ENCODE results near the gene STON2.

The STON2 gene

DNA sequence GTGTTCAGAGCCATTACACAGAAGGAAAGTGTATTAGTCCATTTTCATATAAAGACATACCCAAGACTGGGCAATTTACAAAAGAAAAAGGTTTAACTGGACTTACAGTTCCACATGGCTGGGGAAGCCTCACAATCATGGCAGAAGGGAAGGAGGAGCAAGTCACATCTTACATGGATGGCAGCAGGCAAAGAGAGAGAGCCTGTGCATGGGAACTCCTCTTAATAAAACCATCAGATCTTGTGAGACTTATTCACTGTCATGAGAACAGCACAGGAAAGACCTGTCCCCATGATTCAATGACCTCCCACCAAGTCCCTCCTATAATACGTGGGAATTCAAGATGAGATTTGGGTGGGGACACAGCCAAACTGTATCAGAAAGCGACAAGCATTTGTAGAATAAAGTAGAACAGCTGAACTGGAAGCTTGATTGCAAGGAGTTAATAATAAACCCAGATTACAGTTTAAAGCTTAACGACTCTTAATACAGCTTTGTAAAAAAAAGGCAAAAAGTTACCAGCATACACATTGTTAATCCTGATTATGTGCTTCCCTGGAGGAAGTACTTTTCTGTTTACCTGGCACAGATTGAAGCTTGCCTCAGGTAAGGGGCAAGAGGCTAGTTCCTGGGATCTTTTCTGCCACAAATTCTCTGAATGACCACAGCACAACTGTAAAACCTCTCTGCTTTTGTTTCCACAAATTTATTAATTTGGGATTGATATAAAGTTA, 18.1 kb upstream of the STON2 start:
- DNase-seq (ENCODE audit: low spot score), result no peak

DNA sequence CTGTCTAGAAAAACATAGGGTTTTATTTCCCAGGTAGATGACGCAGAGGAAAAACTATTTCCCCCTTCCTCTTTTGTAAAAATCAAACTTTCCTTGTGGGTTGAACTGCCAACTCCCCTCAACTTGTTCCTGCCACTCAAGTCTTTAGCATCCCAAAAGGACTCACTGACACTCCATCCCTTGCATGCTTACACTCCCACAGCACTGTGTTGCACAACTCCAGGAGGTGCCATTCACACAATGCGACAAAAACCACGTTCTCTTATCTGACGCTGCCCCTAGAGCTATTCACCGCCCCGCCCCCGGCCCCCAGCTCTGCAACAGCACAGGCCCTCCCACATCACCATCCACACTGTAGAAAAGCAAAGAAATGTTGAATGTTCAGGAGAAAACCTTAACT, 16.9 kb upstream of the STON2 start:
- no peak for DNase-seq (ENCODE audit: low spot score)

DNA sequence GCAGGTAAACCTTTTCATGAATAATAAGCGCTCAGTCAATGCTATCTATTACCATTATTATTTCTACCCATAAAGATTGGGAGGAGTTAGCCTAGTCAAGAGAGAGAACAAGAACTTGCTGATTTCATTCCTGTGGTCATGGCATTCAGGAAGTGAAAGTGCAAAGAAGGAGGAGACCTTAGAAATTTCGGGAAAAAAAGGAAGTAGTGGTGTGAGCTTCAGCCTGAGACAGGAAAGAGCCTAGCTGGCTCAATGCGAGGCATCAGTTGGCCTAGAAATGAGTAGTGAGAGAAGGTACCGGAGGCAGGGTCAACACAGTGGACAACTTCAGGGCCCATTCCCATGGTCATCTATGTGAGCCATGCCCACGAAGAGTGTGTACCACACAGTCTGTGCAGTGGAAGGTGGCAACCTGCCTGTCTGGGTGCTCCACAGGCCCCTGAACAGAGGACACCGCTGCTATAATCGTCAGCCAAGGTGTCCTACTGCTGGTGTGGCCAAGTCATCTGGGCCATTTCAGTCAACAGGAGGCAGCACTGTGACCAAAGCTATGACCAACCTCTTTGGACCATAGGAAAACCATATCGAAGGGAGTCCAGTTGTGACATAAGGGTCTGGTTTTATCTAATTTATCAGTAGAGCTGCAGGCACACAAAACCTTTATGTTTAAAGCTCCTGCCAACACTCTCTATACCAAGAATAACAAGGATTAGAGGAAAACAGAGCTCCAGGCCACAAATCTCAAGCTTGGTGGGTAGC, 16.2 kb upstream of the STON2 start:
- DNase-seq (ENCODE audit: low spot score), result no peak

DNA sequence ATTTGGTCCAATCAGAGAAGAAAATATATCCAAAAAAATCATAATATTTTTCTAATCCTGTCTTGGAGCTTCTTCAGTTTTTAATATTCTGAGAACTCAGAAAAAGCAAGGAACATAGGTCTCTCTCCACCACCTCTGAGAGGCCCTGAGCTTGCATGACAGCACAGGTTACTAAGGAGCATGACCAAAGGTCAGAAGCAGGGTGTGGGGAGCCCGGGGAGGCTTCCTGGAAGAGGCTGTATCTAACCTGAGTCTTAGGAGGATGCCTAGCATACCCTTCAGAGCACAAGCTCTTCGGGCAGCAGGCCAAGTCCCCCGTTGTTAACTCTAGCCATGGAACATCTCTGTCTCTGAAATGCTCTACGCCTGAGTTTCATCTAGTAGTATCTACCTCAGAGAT, 15.7 kb upstream of the STON2 start:
- no peak for DNase-seq (ENCODE audit: low spot score)

DNA sequence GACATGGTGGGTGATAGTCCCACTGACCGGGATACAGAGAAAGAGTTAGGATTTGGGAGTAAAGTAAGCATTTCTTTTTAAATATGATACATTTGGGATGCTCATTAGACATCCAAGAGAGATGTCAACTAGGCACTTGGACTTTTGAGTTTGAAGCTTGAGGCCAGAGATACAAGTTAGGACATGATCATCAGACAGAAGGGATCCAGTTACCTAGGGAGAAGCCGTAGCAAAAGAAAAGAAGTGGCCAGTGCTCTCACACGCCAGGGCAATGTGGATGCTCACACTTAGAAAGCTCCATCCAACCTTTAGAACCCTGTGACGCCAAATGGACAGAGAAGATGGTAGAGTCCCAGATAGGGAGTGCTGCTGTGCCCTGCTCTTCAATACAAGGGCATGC, 14.0 kb upstream of the STON2 start:
- no peak for DNase-seq (ENCODE audit: low spot score)

DNA sequence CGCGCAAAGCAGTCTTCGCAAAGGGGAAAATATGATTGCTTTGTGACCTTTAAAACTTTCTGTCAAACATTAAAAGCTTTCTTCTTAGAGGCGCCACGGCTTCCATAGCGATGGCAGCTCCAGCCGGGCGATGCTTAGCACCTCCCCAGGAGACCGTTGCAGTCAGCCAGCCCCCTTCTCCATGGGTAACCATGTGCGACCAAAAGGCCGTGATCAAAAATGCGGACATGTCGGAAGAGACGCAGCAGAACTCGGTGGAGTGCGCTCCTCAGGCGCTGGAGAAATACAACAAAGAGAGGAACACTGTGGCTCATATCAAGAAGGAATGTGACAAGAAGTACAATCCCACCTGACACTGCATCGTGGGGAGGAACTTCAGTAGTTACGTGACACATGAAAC, 12.7 kb upstream of the STON2 start:
- no peak for DNase-seq (ENCODE audit: low spot score)

DNA sequence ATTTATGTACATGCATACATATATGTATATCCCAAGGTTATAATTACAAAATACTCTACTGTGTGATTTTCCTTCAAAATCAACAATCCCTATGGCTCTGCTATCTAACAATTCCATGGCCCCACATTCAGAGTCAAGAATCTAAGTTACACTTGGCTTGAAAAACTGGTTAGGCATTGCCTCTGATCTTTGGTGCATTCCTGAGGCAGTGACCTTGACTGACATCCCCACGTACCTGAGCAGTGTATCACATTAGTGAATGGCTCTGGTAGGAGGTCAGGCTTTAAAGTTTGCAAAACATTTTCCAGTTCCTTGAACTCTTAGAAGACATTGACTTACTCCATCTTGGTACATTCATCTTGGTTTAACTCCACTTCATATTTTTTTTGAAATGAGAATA, 8.5 kb upstream of the STON2 start:
- no peak for DNase-seq (ENCODE audit: low spot score)

DNA sequence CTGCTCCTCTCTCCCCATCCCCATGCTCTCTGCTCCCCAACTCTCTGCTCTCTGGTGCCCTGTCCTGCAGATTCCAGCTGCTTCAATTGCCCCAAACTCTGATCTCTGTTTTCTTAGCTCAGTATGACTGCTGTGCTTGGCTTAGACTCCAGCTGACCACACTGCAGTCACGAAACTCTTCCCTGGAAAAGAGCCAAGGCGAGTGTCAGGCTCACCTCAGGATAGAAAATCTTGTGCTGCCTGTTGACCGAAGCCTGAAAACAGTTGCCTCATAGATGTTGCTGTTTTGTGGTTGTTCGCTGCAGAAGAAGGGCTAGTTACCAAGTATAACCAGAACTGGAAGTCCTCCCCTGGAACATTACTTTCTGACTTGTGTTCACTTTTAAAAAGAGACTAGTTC, 6.7 kb upstream of the STON2 start:
- no peak for DNase-seq (ENCODE audit: low spot score)

DNA sequence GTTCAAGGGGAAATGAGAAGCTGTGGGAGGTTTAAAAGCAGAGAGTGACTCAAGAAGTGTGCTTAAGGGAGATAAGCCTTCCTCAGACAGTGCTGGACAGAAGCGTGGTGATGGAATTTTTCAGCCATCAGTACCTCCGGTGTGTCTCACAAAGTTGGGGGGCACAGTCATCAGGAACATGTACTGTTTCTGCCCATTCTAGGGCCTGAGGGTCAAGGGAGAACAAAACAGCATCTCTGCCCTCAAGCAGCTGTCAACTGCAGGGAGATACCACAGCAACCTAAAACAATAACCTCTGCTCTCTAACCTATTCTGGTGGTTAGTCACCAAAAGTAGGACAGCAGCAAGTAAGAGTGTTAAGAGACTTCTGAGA, 2.0 kb upstream of the STON2 start:
- DNase-seq (ENCODE audit: low spot score), result no peak

DNA sequence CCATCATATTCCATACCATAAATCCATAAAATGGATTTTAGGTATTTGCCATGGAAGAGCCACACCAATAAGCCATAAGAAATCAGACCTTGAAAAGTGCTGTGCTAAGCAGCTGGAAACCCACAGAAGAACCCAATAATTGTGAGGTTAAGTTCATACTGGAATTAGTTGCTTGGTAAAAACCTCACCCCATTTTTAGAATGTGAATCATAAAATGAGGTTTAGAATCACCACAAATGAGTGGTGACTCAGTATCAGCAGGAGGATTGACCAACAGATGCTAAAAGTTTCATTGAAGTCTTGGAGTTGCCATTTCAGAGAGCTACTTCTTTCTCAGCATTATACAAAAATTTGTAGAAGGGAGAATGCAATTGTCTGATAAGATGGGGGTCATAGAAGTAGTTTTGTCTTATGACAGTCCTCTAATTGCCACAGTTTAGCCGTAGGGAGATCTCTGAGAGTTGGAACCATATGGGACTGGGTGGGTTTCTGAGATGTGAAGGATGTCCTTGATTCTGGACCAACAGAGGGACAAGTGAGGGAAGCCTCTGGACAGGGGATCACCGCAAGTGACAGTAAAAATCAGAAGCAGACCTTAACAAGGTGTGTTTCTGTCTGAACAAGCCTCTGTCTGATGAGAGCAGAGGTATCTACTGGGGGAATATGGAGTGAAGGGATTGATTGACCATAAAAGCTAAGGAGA, 1.4 kb upstream of the STON2 start:
- no peak for DNase-seq (ENCODE audit: low spot score)

DNA sequence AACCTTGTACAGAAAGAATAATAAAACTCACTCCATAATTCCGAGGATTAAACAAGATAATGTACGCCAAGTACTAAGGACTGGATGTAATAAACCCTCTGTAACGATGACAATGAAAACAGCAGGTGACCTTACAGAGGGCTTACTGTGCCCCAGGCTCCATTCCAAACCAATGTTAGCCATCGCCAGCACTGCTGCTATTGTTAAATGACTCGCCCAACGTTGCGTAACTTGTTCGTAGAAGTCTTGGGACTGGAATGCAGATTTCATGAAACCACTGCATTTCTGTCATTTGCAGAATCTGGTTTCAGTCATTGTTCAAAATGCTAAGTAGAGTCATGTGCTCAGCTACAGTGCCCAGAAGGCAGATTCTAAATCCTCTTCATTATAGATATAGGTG, 728 bp upstream of the STON2 start:
- DNase-seq (ENCODE audit: low spot score), result no peak

DNA sequence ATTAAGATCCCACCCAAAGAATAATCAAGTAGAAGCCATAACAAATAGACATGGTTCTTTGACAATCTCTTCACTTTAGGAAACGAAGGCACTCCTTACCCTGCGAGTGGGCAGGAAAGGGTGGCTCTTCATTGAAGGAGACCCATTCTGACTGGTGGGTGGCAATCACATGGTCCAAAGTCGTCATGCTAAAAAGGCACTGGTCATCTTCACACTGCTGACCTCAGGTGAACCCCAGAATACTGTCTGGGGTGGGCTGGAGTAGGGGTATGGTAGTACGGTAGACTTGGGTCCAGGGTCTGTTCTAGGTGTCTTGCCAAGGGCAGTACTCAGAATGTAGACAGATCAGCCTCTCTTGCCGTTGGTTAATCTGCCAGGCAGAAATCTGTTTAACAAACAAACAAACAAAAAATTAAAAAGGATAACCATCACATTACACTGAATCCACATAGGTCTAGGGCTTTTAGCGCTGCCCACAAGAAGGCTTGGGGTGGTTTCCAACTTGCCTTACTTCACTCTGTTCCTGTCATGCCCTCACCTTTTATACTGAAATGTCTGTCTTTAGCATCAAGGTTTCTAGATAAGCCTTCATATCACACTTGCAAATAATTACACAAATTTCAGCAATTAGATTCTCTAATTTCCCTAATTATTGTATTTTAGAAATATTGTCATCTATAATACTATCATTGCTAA, 1.8 kb downstream of the STON2 start:
- DNase-seq (ENCODE audit: low spot score), result no peak

DNA sequence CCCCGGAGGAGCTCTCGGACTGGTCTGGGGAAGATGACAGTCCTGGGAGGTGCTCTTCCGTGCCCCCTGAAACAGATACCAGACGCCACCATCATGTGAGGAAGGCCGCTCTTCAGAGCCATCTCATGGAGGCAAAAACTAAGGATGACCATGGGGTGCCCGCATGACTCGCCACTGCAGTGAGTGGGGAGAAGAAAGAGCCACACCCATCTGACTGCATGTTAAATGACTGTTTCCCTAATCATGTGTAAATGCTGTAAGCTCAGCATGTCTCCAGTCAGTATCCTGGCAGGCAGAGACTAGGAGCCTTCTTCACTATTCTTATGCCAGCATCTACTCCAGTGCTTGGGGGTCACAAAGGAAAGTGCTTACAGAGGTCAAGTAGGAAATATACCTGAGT, 4.0 kb downstream of the STON2 start:
- no peak for DNase-seq (ENCODE audit: low spot score)

DNA sequence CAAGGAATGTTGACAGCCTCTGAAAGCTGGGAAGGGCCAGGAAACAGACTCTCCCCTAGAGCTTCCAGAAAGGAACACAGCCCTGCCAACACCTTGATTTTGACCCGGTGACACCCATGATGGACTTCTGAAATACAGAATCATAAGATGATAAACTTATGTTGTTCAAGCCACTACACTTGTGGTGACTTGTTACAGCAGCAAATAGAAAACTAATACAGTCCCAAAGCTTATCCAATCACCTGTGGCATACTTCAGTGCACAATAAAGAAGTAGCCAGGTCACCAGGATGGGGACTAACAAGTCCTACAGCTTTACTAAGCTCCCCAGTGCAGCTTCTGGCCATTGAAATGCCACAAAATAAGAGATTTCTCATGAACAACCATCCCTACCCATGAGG, 5.4 kb downstream of the STON2 start:
- no peak for DNase-seq (ENCODE audit: low spot score)

DNA sequence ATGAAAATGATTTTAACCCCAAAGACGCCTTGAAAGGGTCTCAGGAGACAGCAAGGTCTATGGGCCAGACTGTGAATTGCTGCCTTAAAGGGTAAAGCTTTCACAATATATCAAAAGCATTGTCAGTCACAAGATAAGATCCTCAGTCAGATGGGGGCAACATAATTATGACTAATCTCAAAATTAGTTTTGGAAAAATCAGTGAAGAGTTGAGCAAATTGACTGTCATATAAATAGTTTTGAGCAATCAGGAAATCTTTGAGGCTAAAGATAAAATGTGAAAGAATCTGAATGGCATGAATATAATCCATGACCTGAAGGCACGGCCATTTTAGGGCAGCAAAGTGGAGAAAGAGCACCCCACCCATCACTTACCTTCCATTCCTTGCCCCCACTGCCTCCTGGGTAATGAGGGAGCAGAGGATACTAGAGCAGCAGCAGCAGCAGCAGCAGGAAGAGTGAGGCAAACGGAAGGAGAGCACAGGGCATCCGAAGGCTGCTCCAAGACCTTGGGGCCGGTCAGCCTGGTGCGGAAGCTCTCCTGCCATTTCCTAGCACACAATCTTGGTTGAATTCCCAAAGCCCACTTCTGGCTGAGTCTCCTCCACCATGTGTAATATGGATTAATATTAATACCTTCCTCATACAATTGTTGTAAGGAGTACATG, 7.0 kb downstream of the STON2 start:
- DNase-seq (ENCODE audit: low spot score), result no peak

DNA sequence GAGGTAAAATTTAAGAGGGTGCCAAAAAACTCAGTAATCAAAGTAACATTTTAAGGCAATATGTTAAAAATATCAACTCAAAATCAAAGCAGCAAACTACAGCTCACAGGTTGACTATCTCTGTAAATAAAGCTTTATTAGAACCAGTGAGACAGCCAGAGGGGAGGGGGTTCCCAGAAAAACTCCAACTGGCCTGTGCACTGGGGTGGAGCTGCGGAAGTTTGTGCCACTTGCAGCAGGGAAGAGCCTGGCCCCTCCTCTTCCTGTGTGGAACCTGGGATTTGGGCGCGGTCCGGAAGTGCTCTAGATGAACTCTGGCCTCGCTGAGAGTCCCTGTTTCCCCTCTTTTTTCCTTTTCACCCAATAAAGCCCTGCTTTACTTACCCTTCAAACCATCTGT, 8.1 kb downstream of the STON2 start:
- DNase-seq (ENCODE audit: low spot score), result no peak

DNA sequence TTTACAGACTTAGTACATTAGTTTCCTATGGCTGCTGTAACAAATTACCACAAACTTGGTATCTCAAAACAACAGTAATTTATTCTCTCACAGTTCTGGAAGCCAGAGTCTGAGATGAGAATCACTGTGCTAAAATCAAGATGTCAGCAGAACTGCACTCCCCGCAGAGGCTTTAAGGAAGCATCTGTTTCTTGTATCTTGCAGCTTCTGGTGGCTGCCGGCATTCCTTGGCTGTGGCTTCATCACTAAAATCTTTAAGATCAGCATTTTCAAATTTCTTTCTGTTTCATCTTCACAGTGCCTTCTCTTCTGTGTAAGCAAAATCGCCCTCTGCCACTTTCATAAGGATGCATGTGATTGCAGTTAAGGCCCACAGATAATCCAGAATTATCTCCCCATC, 9.4 kb downstream of the STON2 start:
- DNase-seq (ENCODE audit: low spot score), result no peak

DNA sequence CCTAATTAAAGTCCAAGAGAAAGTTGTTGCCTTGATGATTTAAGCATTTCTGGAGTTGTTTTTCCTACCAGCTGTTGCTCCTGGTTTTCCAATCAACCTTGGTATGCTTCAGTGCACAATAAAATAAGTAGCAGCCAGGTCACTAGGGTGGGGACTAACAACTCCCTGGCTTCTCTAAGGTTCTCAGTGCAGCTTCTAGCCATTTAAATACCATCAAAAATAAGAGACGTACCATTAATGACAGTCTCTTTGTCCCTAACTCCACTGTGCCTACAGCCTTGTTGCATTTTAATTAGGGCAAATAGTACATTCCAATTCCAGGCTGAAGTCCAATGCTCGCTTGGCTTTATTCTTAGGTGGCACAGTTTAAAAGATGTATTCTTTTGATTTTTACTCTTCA, 11.8 kb downstream of the STON2 start:
- DNase-seq (ENCODE audit: low spot score), result no peak

DNA sequence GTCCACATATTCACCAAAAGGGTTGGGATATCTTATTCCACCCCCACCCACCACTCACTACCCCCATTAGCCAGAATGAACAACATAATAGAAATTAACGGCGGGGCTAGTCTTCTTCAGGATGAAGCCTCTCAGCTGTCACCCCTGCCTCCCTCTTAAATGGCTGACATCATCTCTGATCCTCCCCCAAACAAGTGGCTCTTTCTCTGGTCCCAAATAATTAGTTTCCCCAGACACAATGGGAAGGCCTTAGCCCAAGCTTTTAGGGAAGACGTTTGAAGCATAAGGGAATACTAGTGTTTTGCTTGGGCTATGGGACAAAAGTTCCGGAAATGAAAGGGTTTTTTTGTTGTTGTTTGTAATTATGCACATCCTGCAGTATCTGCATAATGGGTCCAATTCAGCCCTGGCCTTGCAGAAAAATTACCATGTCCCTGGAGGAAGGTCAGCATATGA, 13.8 kb downstream of the STON2 start:
- DNase-seq (ENCODE audit: low spot score), result no peak

DNA sequence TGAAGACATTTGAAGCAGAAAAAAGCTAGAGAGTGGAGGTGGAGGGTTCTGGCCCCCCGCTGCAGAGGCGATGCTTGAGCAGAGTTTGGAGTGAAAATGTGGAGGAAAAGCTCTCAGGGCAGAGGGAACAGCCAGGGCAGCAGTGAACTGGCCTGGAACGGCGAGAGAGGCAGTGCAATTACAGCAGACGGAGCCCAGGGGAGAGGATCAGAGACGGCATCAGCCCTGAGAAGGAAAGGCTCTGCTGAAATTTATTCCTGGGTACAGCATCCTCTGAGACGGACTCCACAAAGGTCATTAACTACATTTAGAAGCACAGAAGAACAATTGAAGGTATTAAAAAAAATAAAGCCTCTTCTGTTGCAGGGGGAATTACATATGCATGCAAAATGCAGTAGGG, 14.2 kb downstream of the STON2 start:
- no peak for DNase-seq (ENCODE audit: low spot score)

DNA sequence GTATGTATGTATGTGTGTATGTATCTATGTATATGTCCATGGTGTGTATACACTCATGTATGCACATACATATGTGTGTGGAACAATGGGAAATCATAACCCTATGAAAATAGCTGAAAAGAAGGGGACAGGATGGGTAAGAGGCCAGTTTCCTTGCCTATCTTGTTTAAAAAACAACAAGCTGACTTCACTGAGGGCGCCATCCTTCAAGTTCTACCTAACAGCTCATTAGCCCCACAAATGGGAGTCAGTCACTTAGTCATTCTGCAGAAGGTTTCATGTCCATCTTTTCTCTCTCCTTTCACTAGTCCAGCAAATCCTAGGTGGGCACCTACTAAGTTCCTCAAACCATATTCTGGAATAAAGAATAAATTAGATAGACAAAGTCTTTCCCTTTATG, 14.7 kb downstream of the STON2 start:
- DNase-seq (ENCODE audit: low spot score), result no peak

DNA sequence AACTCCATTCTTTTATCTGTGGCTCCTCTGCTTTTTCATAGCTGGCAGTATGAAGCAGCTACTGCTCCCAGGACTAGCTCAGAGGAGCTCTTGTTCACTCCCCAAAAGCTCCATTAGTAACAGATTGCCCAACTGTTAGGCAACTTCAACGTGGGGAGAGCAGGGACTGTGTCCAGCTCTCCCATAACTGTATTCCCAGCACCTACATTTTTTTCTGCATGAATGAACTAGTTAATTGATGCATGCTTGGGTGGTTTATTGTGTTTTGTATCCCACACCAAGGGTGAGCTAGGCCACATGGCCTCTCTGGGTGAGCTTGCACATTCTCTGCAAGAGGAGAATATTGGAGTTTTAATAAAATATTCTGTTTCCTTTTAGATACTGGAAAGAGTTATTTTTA, 15.2 kb downstream of the STON2 start:
- DNase-seq (ENCODE audit: low spot score), result no peak
